KG1 (cell line): Measurements from ENCODE around the gene APRT.
"Not testable (repeated sequence)": the region's sequence is repeated elsewhere in the genome, so short reads cannot be mapped to it uniquely, and the experiment has no call there.

Source experiments
- DNase-seq: peaks from one replicate; lab custom pipeline; 2025; lab: John Stamatoyannopoulos, UW

APRT gene

DNA sequence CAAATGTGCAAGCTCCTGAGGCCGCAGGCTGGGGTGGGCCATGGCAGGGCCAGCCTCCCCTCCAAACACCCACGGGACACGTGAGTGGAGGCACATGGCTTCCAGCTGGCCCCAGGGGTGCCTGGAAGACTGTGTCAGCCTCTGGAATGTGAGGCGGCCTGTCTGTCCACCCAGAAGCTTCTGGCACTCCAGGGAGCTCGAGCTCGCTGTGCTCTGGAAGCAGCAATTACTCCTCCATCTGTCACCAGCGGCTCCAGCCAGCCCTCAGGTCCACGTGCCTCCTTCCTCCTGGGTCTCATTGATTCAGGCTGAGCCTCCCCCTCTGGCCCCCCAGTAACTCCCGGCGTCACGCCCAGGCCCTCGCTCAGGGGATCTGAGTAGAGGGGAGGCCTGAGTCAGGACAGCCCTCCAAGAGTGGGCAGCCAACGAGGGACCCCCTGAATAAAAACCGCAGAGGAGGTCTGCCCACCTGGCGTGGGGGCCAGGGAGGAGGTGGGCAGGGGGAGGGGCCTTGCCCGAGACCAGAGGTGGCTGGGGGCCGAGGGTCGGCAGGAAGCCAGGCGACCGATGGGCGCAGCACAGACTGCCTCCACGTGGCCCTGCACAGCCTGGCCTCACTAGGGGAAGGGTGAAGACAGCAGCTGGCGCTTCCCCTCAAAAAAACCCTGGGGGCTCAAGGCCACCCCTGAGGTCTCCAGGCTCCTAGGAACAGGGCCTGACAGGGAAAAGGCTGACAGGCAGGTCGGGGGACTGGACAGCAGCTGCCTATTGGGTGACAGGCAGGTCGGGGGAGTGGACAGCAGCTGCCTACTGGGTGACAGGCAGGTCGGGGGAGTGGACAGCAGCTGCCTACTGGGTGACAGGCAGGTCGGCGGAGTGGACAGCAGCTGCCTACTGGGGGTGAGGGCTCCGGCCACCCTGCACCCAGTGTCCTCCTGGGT, 38.6 kb downstream of the APRT start:
- DNase-seq = no peak

DNA sequence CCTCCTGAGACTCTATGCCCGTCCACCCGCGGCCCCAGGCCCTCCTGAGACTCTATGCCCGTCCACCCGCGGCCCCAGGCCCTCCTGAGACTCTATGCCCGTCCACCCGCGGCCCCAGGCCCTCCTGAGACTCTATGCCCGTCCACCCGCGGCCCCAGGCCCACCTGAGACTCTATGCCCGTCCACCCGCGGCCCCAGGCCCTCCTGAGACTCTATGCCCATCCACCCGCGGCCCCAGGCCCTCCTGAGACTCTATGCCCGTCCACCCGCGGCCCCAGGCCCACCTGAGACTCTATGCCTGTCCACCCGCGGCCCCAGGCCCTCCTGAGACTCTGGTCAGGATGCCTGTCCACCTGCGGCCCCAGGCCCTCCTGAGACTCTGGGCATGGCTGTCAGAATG, 39.9 kb downstream of the APRT start:
- not testable (repeated sequence) for DNase-seq

DNA sequence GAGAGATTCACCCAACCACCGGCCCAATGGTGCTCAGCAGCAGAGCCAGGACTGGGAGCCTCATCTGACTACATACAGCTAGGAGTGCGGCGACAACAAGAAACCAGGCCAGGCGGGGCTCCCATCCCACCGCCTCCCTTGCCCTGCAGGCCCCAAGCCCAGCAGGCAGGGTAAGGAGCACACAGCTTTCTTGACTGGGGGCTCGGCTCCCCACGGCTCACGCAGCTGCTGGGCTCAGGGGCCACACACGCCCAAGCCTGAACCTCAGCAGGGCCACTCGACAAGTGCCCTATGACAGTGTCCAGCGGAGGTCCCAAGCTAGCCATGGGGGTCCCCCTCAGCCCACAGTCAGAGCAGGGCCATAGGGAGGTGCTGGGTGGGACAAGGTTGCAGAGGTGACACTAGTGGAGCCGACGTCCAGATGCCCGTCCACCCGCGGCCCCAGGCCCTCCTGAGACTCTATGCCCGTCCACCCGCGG, 40.4 kb downstream of the APRT start:
- DNase-seq = no peak

DNA sequence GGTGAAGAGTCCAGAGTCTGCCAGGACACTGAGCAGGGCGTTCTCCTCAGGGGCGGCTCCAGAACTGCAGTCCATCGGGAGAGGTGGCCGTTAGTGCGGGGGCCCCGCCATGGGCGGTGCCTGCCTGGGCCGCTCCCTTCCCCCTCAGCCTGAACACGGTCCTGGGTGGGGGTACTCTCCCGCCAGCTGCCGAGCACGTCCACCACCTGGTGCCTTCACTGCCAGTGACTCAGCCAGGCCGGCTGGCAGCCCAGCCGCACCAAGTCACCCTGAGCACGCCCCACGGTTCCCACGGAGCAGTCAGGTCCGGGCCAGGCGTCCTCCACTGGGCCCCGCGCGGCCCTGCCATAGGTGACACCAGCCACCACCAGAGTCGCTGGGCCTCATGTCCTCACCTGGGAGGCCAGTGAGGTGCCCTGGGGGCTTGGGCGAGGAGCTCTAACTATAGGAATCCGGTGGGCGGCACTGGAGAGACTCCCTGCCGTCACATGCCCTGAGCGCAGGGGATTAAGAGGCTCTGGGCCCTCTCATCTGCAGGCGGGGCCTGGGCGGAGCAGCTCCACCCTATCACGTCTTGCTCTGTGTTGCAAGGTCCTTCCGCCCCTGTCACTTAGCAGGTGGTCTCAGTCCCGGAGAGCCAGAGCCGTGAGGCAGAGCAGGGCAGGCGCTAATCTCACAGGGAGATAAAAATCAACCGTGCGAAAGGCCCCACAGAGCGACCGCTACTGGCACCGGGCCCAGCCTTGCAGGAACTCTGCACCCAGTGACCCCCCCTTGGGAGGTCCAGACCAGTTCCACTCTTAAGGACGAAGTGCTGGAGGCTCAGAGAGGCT, 41.1 kb downstream of the APRT start:
- DNase-seq = peak; percentile 64

DNA sequence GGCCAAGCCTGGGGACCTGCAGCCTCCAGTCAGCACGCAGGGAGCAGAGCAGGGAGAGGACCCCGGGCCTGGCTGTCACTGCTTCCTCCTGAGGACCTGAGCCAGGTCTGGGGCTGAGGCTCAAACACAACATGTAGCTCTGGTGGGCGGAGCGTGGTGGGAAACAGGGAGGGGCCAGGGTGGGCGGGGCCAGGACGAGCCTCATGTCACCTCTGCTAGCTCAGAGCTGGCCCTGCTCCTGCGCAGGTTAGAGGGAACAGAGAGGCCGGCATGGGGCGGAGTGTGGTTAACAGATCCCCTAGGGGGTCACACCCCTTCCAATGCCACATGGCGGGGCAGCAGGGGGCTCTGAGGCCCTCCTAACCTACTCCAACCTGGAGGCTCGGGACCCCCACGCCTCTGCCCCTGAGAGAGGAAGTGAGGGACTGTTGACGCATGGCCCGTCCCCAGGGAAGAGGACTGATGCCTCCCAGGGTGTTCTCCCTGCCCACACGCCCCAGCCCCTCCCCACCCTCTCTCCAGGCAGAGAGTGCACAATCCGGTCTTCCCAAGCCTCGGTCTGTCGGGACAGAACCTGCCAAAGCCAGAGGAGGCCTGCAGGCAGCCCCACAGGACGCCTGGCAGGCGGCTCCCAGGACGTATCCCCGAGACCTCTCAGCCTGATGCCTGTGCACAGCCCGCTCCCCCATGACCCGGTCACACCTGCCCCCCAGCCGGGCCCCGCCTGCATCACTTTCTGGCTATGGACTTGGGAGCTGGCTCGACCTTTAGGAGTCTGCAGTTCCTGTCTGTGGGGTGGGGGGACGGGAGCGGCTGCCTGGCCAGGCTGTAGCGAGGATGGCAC, 41.9 kb downstream of the APRT start:
- DNase-seq = no peak

DNA sequence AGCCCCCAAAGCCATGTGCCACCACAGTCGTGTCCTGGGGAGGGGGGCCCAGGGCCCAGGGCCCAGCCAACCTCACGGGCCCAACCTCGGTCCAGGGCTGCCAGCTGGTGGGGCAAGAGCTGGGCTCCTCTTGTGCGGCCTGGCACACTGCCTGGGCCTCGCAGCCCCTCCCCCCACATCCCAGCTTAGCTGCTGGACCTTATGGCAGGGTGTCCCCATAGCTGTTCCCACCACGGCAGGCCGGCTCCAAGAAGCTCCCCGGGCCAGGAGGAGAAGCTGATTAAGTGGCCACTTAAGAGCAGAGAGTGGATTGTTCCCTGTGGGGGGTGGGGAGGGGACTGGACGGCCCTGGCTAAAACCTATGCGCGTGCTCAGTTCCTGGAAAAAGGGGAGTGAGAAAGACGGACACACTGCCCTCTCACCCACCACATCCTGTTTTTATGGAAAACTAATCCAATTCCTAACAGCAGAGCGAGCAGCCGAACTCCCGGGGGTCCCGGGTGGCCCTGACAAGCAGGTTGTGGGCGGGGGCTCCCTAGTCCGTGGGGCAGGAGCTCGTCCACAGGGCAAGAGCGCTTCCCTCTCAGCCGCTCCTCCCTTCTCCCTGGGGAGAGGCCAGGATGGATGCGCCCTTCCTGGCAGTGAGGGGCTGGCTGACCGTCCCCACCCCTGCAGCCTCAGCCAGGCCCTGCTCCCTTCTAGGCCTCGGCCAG, 43.5 kb downstream of the APRT start:
- DNase-seq = no peak

DNA sequence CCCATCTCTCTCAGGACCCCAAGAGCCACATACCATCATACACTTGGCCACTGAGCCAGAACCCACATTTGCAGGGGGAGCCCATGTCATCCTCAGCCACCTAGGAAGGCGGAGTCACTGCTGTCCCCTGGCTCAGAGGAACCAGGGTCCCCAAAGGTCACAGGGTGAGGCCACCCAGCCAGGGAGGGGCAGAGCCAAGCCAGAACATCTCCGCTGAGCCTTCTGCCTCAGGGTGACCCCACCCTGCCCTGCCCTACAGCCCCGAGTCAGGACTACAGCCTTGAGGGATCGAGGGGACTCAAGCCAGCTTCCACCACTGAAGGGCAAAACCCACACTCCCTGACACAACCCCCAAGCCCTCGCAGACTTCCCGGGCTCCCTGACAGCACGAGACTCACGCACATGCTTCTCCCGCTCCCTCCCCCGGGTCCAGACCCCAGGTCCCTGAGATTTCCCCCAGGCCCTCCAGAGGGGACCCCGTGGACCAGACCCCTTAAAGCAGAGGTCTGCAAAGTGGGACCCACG, 44.1 kb downstream of the APRT start:
- no peak for DNase-seq

DNA sequence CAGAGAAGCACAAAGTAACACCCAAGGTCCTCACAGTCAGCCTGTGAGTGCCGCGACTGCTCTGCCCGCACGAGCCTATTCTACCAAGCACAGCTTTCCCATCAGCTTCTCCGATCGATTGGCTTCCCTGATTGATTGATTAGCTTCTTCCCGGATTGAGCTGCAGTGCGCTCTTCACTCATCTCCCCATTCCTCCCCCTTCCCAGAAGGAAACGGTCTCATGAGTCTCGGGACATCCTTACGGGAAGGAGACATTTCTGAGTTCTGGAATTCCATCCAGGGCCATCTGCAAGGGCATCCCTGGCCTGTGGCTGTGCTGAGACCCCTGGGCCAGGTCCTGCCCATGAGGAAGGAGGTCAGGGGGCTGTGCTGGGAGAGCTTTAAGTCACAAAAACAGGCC, 44.8 kb downstream of the APRT start:
- DNase-seq = no peak

DNA sequence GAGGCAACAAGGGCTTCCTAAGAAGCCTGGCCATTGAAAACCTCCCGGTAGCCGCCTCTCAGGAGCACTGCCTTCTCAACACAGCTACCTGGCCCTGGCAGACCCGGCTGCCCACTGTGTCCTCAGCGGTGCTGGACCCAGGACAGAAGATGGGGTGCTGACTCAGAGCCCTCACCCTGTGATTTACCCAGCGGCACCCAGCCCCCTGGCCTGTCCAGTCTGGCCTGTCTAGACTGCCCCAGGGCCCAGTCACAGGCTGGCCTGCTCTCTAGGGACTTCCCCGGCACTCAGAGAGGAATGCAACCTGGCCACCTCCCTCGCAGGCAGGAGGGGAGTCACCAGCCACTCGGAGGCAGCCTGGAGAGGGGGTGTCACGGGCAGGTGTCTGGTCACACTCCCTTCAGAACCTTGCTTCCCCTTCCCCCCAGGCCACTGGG, 46.8 kb downstream of the APRT start:
- no peak for DNase-seq

DNA sequence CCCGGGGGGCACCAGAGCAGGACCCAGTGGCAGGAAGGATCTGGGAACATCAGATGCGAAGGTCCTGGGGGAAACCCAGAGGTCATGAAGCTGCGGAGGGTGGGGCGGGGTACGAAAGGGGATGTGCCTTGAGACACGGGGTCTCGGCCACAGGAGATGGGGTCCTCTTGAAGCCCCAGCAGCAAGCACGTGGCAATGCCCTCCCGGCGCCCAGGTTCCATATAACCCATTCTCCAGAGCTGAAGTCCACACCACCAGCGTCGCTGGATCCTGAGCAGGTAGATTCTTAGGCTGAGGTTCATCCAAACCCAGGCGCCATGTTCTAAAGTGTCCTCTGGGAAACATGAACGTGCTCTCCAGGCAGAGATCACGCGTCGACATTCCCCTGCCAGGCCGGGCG, 47.6 kb downstream of the APRT start:
- DNase-seq = no peak

DNA sequence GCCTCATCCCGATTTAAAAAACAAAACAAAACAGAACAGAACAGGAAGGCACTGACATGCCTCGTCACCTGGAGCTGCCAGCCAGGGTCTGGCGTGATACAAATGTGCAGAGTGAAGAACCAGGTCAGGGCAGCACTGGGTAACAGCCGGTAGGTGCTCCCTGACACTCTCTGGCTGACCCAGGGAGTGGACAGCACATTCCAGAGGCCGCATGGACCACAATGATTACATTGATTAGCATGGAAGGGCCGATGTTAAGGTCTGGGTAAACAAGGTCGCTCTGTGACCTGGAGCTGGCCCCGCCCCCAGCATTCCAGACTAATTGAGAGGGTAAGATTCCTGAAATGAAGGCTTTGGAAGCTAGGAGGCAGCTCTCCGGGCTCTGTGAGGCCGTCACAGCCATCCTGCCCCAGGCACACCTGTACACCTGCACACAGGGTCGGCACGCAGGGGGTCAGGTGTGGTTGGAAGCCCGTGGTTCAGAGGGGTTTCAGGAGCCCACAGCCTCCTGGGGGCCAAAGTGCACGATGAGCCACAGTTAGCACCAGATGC, 48.1 kb downstream of the APRT start:
- no peak for DNase-seq

DNA sequence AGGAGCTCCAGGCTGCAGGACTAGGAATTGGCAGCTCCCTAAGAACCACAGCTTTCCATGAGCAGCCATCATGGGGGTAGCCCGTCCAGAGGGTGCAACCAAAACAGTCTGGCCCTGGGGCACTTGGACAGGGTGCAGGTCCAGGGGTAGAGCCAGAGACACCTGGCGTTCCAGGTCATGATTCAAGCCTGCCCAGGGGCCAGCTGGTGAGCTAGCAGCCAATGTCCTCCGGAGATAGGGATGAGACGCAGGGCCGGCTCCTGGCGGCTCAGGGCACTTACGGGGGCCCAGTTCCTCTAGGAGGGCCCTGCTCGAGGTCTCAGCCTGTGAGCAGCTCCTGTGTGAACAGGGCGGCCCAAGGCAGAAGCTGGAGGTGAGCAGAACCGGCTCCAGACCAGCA, 48.8 kb downstream of the APRT start:
- DNase-seq = no peak

DNA sequence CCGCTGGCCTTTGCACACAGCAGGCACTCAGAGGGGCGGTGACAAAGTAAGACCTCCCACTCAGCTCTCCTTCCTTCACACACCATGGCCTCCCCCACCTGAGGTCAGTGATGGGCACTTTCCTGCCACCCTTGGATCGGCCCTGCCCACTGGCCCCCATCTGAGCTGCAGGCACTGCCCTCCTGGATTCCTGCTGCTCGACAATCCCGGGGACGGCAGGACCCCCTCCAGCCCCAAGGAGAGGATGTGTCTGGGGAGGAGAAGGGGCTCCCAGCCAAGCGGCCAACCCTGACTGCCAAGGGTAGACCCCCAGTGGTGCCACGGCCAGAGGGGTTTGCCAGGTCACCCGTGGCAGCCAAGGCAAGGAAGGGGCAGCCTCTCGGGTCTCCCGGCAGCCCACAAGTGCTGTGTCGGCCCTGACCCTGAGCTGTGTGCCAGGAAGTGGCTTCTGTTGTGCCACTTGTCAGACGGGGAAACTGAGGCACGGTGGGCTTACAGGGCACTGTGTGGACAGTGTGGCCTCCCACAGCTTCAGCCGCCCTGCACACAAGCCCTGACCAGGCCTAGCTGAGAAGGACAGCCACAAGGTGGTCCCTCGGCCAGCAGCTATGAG, 49.4 kb downstream of the APRT start:
- DNase-seq = no peak

DNA sequence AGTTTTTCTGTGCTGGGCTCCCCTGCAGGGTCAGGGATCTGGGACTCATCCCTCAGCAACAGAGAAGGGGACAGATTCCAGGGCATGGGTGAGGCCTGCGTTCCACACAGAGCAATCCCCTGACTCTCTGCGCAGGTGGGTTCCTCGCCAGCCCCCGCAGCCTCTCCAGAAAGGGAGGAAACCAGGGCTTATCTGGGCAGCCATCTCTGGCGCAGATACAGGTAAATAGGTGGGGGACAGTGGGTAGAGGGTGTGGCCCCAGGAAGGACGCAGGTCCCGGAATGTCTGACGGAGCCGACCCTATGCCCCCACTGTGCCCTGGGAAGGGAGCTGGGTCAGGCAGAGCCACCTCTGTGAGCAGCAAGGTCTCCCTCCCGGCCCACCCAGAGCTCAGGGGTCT, 49.9 kb downstream of the APRT start:
- DNase-seq = no peak

DNA sequence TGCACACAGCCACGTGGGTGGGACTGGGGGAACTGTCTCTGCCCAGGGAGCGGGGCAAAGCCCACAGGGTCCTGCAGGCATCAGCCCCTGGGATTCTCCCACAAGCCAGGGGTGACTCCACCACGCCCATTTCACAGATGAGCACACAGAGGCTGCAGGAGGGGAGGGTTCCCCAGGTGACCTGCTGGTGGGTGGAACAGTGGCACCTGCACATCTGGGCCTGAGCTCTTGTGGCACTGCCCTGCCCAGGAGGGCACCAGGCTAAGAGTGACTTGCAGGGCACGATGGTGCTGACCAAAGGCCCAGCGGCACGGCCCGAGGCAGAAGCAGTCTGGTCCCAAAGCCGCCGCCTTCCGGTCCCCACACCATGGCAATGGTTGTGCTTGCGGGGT, 50.6 kb downstream of the APRT start:
- DNase-seq = no peak

DNA sequence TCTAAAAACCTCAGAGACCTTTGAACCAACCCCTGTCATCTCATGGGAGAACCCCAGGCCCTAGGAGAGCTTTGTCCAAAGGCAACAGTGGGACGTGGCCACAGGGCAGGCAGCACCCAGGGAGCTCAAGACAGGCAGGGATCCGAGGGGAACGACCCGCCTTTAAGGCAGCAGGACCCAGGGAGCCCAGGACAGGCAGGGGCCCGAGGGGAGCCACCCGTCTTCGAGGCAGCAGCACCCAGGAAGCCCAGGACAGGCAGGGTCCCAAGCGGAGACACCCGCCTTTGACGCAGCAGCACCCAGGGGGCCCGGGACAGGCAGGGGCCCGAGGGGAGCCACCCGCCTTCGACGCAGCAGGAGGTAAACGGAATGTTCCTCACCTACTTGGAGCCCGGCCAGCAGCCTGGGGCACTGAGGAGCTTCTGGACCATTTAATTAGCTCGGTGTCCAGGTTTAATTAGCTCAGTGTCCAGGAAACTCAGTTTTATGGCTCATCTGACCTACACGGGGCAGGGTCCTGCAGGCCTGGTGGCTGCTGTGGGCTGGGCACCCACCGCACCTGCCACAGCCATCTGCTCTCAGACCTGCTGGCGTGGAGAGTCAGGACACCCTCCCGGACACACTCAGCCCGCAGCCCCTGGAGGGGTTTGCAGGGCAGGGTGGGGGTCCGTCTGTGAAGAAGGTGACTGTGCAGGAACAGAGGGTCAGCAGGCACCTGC, 51.1 kb downstream of the APRT start:
- no peak for DNase-seq

DNA sequence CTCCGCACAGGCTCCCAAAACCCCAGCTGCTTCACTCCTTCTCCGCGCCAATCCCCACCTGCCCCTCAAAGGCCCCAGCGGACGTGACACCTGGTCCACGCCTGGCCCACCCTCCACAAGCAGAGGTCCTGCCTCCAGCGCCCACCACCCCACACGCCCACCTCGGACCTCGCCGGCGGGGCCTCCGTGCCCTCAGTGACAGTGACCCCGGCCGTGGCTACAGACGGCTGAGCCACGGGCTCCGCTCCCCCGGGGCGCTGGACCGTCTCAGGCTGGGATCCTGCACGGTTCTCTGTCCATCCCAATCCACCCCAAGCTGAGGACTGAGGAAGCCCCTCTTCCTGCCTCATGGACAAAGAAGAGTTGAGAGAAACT, 51.8 kb downstream of the APRT start:
- no peak for DNase-seq
